ENCODE results near the gene HOXA3. TPM values are rescaled to one million over a fixed set of nuclear protein-coding genes. Genes with fewer than 3 reads are reported as not detected.

Gene HOXA3
- total and polyA plus RNA-seq, 9 of the 15 experiments (the other 6 are each of a cell fraction or from before 2014, with no cell fraction given): 0.04 to 0.13 TPM; not detected in 7

GRCh38 chr7:27151931-27152815 lies at the start of gene HOXA3 (continued):
- no peak for TF ChIP-seq CTCF (IDR thresholded peaks at IDR 0.05 in 2 of 3, conservative IDR thresholded peaks at IDR 0.05 in 1 of 3; ENCODE audit: insufficient read depth in 2 of 3, low read depth in 1 of 3, low read length in 3 of 3)
- no peak for TF ChIP-seq MGA (IDR thresholded peaks at IDR 0.05)

Measured in K562 (cell line).